ENCODE measurements around the gene KCTD7. TPM values are rescaled to one million over a fixed set of nuclear protein-coding genes. Genes with fewer than 3 reads are reported as not detected.

Gene KCTD7
- total and polyA plus RNA-seq, 2 of the 4 experiments (the other 2 are of a cell fraction), result 6.1 to 12.8 TPM

DNA sequence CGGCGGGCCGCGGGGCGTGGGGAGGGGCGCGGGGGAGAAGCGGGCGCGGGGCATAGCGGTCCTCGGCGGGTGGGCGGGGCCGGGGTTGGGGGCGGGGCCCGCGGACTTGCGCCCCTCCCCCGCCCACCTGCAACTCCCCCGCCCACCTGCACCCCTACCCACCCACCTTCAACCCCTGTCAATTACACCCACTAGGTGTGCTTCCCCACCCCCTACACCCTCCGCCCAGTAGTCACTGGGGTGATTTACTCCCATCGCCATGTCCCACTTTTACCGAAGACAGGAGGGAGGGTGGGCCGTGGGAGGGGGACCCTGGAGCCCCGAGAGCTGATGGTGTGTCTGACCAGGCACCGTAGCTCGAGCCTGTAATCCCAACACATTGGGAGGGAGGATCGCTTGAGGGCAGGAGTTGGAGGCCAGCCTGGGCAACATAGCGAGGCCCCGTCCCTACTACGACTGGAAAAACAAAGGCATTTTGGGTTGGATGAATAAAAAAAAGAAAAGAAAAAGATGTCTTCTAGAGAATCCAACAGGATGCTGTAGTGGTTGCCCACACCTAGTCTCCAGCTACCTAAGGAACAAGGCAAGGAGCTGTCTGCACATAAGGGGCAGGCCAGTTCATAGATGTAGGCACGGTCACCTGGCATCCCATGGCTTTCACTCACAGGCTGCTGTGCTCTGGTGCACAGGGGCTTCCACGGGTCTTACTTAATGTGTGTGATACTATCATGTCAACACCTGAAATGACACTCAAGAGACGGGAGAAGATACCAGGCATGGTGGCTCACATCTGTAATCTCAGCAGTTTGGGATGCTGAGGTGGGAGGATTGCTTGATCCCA, 761 bp downstream of the KCTD7 start (continued):
- no peak for TF ChIP-seq BHLHE40 (IDR thresholded peaks at IDR 0.05; ENCODE audit: low read depth, low read length)
- no peak for TF ChIP-seq MXI1 (IDR thresholded peaks at IDR 0.05; ENCODE audit: borderline replicate concordance, low read depth, low read length)
- no peak for TF ChIP-seq FOS (IDR thresholded peaks at IDR 0.05; ENCODE audit: low read depth, low read length)

- Histone ChIP-seq H3K9ac (ENCODE audit: low read depth, low read length) (no peak overlapping the region), H3K4ac (ENCODE audit: low read depth, low read length) (no peak overlapping the region), H3K79me1 (ENCODE audit: low read depth in 1 of 2, low read length in 2 of 2) (peaks cover 23 to 45% of the 10 kb centered on the region in 2 experiments), H3K4me3 (ENCODE audit: insufficient read depth, low read depth, low read length) (no peak overlapping the region), H2BK15ac (ENCODE audit: low read depth, low read length) (no peak overlapping the region), H3K27me3 (ENCODE audit: control insufficient read depth, insufficient read depth, low read length) (no peaks in the 10 kb centered on the region), H3K14ac (replicated peaks; ENCODE audit: low read depth, low read length) (no peak overlapping the region), H4K8ac (ENCODE audit: low read depth in 2 of 2, low read length in 2 of 2) (no peak overlapping the region), H2BK120ac (ENCODE audit: low read depth, low read length) (no peak overlapping the region), H3K36me3 (ENCODE audit: control insufficient read depth, insufficient read depth, low read length) (peaks cover 14% of the 10 kb centered on the region; the same call in 1 of the 2 replicates), H4K91ac (ENCODE audit: insufficient read depth, low read depth, low read length) (no peak overlapping the region), H3K18ac (ENCODE audit: low read depth, low read length) (no peak overlapping the region), H3K4me2 (ENCODE audit: low read depth, low read length) (no peak overlapping the region), H4K20me1 (ENCODE audit: insufficient read depth, low read length) (no peaks in the 10 kb centered on the region; the same call in 1 of the 2 replicates), H3K27ac (ENCODE audit: insufficient read depth, low read length) (no peak overlapping the region), H3K56ac (ENCODE audit: extremely low read depth, insufficient read depth, low read length) (no peak overlapping the region), H4K5ac (ENCODE audit: low read depth, low read length) (no peak overlapping the region), H2AFZ (replicated peaks; ENCODE audit: low read length, poor library complexity) (no peak overlapping the region), H2AK5ac (ENCODE audit: low read depth, low read length) (no peak overlapping the region), H2BK5ac (ENCODE audit: low read depth, low read length, poor library complexity, severe bottlenecking) (no peak overlapping the region), H3K9me3 (ENCODE audit: control insufficient read depth, insufficient read depth, low read length) (no peaks in the 10 kb centered on the region), H3K23ac (ENCODE audit: low read depth, low read length) (no peak overlapping the region), H2BK20ac (ENCODE audit: low read depth, low read length) (no peak overlapping the region), H3K9me1 (ENCODE audit: insufficient read depth, low read length) (peaks cover 27% of the 10 kb centered on the region), H2AK9ac (replicated peaks; ENCODE audit: low read depth, low read length, poor library complexity) (no peak overlapping the region), H3K4me1 (ENCODE audit: control insufficient read depth, insufficient read depth, low read length) (peaks cover 8% of the 10 kb centered on the region)
- in situ Hi-C loops (cut with MboI; ENCODE audit: low sequenced_read_pairs), result no loop called here
- POLR2A ChIA-PET (ENCODE audit: unreplicated experiment), result no interaction called here
- DNase-seq (no peak), ATAC-seq (ENCODE audit: low read depth) (no peak)
- BruUV-seq (replicated peaks), result no TSS peak
- intact Hi-C loops (cut with micrococcal nuclease), result no loop called here
- CTCF ChIA-PET, result no interaction called here
- WGBS, 2 experiments (ENCODE audit: extremely low coverage in 2 of 2, insufficient read length in 1 of 2), result no CpG with 5 or more reads among the region's 1 CpG
- dilution Hi-C loops (cut with HindIII; ENCODE audit: low sequenced_read_pairs, unreplicated experiment), result no loop called here
- TF ChIP-seq RAD21 (IDR thresholded peaks at IDR 0.05; ENCODE audit: low read length) (no peak), NFE2L2 (IDR thresholded peaks at IDR 0.05; ENCODE audit: low read depth, low read length) (no peak), BHLHE40 (IDR thresholded peaks at IDR 0.05; ENCODE audit: low read depth, low read length) (no peak), MAZ (IDR thresholded peaks at IDR 0.05; ENCODE audit: borderline replicate concordance, low read depth, low read length) (no peak), MXI1 (IDR thresholded peaks at IDR 0.05; ENCODE audit: borderline replicate concordance, low read depth, low read length) (no peak), CEBPB (IDR thresholded peaks at IDR 0.05; ENCODE audit: low read depth, low read length) (no peak), POLR2A (IDR thresholded peaks at IDR 0.05; ENCODE audit: low read depth, low read length) (no peak), ELK1 (IDR thresholded peaks at IDR 0.05; ENCODE audit: borderline replicate concordance, low read depth, low read length) (no peak), RFX5 (IDR thresholded peaks at IDR 0.05; ENCODE audit: low read depth, low read length) (no peak), FOS (IDR thresholded peaks at IDR 0.05; ENCODE audit: low read depth, low read length) (no peak)
- TF ChIP-seq, protein P1, sequence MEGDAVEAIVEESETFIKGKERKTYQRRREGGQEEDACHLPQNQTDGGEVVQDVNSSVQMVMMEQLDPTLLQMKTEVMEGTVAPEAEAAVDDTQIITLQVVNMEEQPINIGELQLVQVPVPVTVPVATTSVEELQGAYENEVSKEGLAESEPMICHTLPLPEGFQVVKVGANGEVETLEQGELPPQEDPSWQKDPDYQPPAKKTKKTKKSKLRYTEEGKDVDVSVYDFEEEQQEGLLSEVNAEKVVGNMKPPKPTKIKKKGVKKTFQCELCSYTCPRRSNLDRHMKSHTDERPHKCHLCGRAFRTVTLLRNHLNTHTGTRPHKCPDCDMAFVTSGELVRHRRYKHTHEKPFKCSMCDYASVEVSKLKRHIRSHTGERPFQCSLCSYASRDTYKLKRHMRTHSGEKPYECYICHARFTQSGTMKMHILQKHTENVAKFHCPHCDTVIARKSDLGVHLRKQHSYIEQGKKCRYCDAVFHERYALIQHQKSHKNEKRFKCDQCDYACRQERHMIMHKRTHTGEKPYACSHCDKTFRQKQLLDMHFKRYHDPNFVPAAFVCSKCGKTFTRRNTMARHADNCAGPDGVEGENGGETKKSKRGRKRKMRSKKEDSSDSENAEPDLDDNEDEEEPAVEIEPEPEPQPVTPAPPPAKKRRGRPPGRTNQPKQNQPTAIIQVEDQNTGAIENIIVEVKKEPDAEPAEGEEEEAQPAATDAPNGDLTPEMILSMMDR (conservative IDR thresholded peaks at IDR 0.05; ENCODE audit: low read depth, low read length), result no peak
- TF ChIP-seq, protein P2, sequence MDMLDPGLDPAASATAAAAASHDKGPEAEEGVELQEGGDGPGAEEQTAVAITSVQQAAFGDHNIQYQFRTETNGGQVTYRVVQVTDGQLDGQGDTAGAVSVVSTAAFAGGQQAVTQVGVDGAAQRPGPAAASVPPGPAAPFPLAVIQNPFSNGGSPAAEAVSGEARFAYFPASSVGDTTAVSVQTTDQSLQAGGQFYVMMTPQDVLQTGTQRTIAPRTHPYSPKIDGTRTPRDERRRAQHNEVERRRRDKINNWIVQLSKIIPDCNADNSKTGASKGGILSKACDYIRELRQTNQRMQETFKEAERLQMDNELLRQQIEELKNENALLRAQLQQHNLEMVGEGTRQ (IDR thresholded peaks at IDR 0.05; ENCODE audit: low read depth, low read length), result no peak
Observed at GRCh38 chr7:66630531-66630930, 1.9 kb downstream of the KCTD7 start.

Measured in IMR-90 (cell line).